HG02588 (cell line): ENCODE measurements around the gene RAI1.

Experiments used
- ATAC-seq: cut with Tn5 transposase; IDR thresholded peaks from one replicate; pipeline ENCODE4 v1.9.1; 2021; ENCODE audit warnings: mild to moderate bottlenecking, moderate library complexity; ENCODE audit not compliant: unreplicated experiment

Gene RAI1

GRCh38 chr17:17713839-17714238, 32.6 kb downstream of the RAI1 start:
- ATAC-seq: no peak

GRCh38 chr17:17714261-17714866, 33.1 kb downstream of the RAI1 start:
- no peak for ATAC-seq

GRCh38 chr17:17714879-17715278, 33.6 kb downstream of the RAI1 start:
- no peak for ATAC-seq

- no peak for ATAC-seq
Measured at GRCh38 chr17:17716837-17717523, 35.7 kb downstream of the RAI1 start.

- ATAC-seq: no peak
Measured at GRCh38 chr17:17718251-17718650, 37.0 kb downstream of the RAI1 start.

GRCh38 chr17:17719199-17719940, 38.1 kb downstream of the RAI1 start:
- ATAC-seq: no peak

- no peak for ATAC-seq
Measured at GRCh38 chr17:17719966-17720543, 38.8 kb downstream of the RAI1 start.

GRCh38 chr17:17721140-17721668, 39.9 kb downstream of the RAI1 start:
- no peak for ATAC-seq

- ATAC-seq: no peak
Measured at GRCh38 chr17:17722081-17722905, 41.0 kb downstream of the RAI1 start.

- no peak for ATAC-seq
Measured at GRCh38 chr17:17722906-17723353, 41.7 kb downstream of the RAI1 start.

- ATAC-seq: no peak
Measured at GRCh38 chr17:17723354-17724261, 42.4 kb downstream of the RAI1 start.

- peak; percentile 35 for ATAC-seq
Measured at GRCh38 chr17:17724307-17725010, 43.2 kb downstream of the RAI1 start.

- no peak for ATAC-seq
Measured at GRCh38 chr17:17725011-17725751, 43.9 kb downstream of the RAI1 start.

- ATAC-seq: no peak
Measured at GRCh38 chr17:17725752-17726457, 44.6 kb downstream of the RAI1 start.

GRCh38 chr17:17726458-17727060, 45.3 kb downstream of the RAI1 start:
- ATAC-seq: no peak

GRCh38 chr17:17727111-17727659, 45.9 kb downstream of the RAI1 start:
- no peak for ATAC-seq

- ATAC-seq: no peak
Measured at GRCh38 chr17:17728146-17728545, 46.9 kb downstream of the RAI1 start.
